Esophagus (tissue), 2 donors: ENCODE results near the gene UCHL5. TPM values are rescaled to one million over a fixed set of nuclear protein-coding genes. Genes with fewer than 3 reads are reported as not detected.
"Not testable (repeated sequence)": the region's sequence is repeated elsewhere in the genome, so short reads cannot be mapped to it uniquely, and the experiment has no call there.

Source experiments
- H3K27ac ChIP-seq, 2 donors: one replicate each; pipeline ENCODE4 v1.5.1; 2013; ENCODE audit warnings: low read depth in 2 of 2, mild to moderate bottlenecking in 2 of 2, inconsistent platforms in 1 of 2, low read length in 1 of 2, moderate library complexity in 1 of 2
- H3K27me3 ChIP-seq, 2 donors: one replicate each; pipeline ENCODE4 v1.6.1; 2013; ENCODE audit warnings: low read length in 2 of 2, control low read depth in 1 of 2, mild to moderate bottlenecking in 1 of 2; ENCODE audit not compliant: insufficient read depth in 2 of 2, control insufficient read depth in 1 of 2
- H3K36me3 ChIP-seq, 2 donors: one replicate each; pipeline ENCODE4 v1.6.1; 2013; ENCODE audit warnings: low read length in 1 of 2; ENCODE audit not compliant: control insufficient read depth in 2 of 2, insufficient read depth in 2 of 2
- H3K4me1 ChIP-seq, 2 donors: one replicate each; pipeline ENCODE4 v1.6.1; 2013; ENCODE audit warnings: low read length in 1 of 2; ENCODE audit not compliant: control insufficient read depth in 2 of 2, insufficient read depth in 2 of 2
- H3K4me3 ChIP-seq, 2 donors: one replicate each; pipeline ENCODE4 v1.5.1; 2013; ENCODE audit warnings: low read length in 2 of 2, mild to moderate bottlenecking in 2 of 2, low read depth in 1 of 2, moderate library complexity in 1 of 2
- H3K9me3 ChIP-seq, 2 donors: one replicate each; pipeline ENCODE4 v1.6.1; 2013; ENCODE audit warnings: mild to moderate bottlenecking in 2 of 2, low read depth in 1 of 2, low read length in 1 of 2, moderate library complexity in 1 of 2; ENCODE audit not compliant: control insufficient read depth in 2 of 2, insufficient read depth in 1 of 2
- WGBS, 2 donors: extraction: QIAGEN DNeasy Blood & Tissue Kit; methylation state at CpG; one replicate each; pipeline ENCODE4 v1.1.7; 2013; 5-methylcytosine and 5-hydroxymethylcytosine counted together
- polyA plus RNA-seq, 2 donors: library from polyadenylated mRNA; stranded (reverse); fragments of 200-250 nt; gene quantifications; one replicate each; pipeline ENCODE4 v1.2.3, GENCODE V29; 2013
- donor health status: healthy with polysubstance abuse.
- donor health status: Bipolar disorder and iron deficiency.

Gene UCHL5
- polyA plus RNA-seq, 2 donors, result 18.1 to 24.6 TPM

DNA sequence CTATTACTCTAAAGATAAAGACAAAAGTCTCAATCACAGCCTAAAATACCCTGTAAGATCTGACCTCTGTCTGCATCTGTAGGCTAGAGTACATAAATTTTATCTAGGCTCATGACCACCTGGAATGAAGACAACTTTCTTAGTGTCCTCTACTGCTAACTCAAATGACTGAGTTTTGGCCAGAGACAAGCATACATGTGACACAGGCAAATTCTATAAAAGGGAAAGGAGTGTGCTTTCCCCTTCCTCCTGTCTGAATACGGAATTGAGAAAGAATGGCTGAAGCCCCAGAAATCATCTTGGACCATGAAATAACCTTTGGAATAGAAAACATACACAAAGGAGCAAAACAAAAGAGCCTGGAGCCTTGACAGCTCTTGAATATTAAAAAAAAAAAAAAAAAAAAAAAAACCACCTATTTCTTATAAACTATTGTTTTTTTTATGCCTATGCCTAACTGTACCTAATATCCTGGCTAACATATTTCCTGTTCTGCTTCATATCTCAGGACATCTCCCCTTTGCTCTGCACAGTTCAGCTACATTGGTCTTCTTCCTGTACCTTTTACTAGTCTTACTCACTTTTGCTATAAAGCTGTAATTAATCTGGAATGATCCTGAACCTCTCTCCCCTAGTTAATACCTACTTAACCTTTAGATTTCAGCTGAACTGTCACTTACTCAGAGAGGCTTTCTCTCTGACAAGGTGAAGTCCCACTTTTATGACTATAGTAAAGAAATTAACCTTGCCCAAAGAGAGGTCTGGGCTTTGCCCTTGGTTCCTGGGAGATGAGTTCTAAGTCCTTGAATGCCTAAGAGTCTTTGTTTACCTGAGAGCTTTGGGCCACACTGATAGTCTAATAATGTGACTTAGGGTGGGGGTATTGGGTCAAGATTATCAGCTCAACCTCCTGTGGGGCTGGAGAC is 16.1 kb downstream of the UCHL5 start:
- H3K27me3 ChIP-seq, result no peaks in the 10 kb centered on the region
- 89 to 92% methylated on average over 1 of the region's 1 CpG for WGBS, 2 donors
- H3K9me3 ChIP-seq, result no peaks in the 10 kb centered on the region
- H3K4me1 ChIP-seq, result no peaks in the 10 kb centered on the region
- H3K36me3 ChIP-seq, result no peaks in the 10 kb centered on the region
- no peak overlapping the region for H3K27ac ChIP-seq
- H3K4me3 ChIP-seq, result no peak overlapping the region

DNA sequence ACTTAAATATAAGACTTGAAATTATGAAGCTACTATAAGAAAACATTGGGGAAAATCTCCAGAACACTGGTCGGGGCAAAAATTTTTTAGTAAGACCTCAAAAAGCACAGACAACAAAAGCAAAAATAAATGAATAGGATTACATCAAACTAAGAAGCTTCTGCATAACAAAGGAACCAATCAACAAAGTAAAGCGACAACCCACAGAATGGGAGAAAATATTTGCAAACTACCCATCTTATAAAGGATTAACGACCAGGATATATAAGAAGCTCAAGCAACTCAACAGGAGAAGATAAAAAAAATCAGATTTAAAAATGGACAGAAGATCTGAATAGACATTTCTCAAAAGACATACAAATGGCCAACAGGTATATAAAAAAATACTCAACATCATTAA is 19.1 kb downstream of the UCHL5 start:
- WGBS, 2 donors, result 91 to 93% methylated on average over 3 of the region's 3 CpGs
- H3K27me3 ChIP-seq, result no peaks in the 10 kb centered on the region
- no peaks in the 10 kb centered on the region for H3K36me3 ChIP-seq
- H3K4me3 ChIP-seq, result no peak overlapping the region
- H3K4me1 ChIP-seq, result no peaks in the 10 kb centered on the region
- no peaks in the 10 kb centered on the region for H3K9me3 ChIP-seq
- H3K27ac ChIP-seq, result no peak overlapping the region

DNA sequence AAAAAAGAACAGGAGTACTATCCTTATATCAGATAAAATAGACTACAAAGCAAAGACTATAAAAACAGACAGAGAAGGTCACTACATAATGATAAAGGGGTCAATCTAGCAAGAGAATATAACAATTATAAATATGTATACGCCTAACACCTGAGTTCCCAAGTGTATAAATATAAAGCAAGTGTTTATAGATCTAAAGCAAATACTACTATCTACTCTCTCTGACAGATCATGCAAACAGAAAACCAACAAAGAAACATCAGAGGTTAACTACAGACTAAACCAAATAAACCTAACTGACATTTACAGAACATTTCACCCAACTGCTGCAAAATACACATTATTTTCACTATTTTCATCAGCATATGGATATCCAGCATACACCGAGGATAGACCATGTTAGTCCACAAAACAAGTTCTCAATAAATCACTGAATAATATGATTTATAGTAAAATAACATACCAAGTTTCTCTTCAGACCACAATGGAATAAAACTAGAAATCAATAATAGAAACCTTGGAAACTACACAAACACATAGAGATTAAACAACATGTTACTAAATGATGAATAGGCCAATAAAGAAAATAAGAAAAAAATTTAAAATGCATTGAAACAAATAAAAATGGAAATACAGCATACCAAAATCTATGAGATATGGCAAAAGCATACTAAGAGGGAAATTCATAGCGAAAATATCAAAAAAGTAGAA is 22.7 kb downstream of the UCHL5 start:
- H3K27me3 ChIP-seq, result no peaks in the 10 kb centered on the region
- H3K4me1 ChIP-seq, result no peaks in the 10 kb centered on the region
- 90 to 98% methylated on average over 3 of the region's 3 CpGs for WGBS, 2 donors
- H3K27ac ChIP-seq, result no peak overlapping the region
- H3K9me3 ChIP-seq, result no peaks in the 10 kb centered on the region
- no peak overlapping the region for H3K4me3 ChIP-seq
- no peaks in the 10 kb centered on the region for H3K36me3 ChIP-seq

DNA sequence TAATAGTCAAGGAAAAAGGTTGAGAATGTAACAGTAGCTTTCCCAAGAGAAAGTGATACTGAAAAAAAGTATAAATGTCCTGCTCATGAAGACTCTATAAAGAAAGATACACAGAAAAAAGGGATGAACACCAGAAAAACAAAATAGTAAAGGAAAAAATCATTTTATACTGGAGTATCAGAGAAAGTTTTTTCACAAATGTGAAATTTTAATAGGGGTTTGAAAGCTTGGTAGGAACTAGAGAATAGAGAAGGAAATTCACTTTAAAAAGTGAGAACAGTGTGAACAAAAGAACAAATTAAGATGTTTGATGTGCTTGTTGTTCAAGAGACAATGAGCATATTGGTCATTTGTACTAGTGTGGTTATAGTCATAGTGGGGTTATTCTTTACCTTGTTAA is 25.6 kb downstream of the UCHL5 start:
- Histone ChIP-seq H3K27ac (no peak overlapping the region), H3K4me3 (no peak overlapping the region), H3K9me3 (no peaks in the 10 kb centered on the region), H3K36me3 (no peaks in the 10 kb centered on the region), H3K27me3 (no peaks in the 10 kb centered on the region), H3K4me1 (no peaks in the 10 kb centered on the region)

DNA sequence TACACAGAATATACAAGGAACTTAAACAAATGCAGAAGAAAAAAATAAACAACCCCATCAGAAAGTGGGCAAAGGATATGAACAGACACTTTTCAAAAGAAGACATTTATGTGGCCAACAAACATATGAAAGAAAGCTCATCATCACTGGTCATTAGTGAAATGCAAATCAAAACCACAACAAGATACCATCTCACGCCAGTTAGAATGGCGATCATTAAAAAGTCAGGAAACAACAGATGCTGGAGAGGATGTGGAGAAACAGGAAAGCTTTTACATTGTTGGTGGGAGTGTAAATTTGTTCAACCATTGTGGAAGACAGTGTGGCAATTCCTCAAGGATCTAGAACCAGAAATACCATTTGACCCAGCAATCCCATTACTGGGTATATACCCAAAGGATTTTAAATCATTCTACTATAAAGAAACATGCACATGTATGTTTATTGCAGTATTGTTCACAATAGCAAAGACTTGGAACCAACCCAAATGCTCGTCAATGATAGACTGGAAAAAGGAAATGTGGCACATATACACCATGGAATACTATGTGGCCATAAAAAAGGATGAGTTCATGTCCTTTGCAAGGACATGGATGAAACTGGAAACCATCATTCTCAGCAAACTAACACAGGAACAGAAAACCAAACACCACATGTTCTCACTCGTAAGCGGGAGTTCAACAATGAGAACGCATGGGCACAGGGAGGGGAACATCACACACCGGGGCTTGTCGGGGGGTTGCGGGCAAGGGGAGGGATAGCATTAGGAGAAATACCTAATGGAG is 26.3 kb downstream of the UCHL5 start:
- not testable (repeated sequence) for H3K36me3 ChIP-seq, H3K27ac ChIP-seq, H3K4me1 ChIP-seq, H3K27me3 ChIP-seq, H3K9me3 ChIP-seq, H3K4me3 ChIP-seq
- 95 to 97% methylated on average over 9 of the region's 9 CpGs for WGBS, 2 donors

DNA sequence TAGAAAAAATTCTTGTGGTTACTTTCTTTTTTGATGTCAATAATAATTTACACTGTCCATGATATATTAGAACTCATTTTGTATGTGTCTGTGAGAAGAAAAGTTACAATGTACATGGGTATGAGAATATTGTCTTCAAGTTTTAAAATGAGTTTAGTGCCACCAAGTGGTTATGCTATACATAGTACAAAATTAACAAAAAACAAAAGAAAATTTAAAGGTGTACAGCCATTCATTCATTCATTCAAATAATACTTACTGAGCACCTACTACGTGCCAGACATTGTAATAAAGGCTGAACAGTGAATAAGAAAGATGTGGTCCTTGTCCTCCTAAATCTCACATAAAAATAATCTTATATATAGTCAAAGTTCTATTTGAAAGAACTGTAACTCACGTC is 27.7 kb downstream of the UCHL5 start:
- no peaks in the 10 kb centered on the region for H3K4me1 ChIP-seq
- WGBS, 2 donors, result 78 to 91% methylated on average over 2 of the region's 2 CpGs
- no peaks in the 10 kb centered on the region for H3K27me3 ChIP-seq
- no peaks in the 10 kb centered on the region for H3K9me3 ChIP-seq
- no peak overlapping the region for H3K4me3 ChIP-seq
- H3K27ac ChIP-seq, result no peak overlapping the region
- H3K36me3 ChIP-seq, result no peaks in the 10 kb centered on the region

DNA sequence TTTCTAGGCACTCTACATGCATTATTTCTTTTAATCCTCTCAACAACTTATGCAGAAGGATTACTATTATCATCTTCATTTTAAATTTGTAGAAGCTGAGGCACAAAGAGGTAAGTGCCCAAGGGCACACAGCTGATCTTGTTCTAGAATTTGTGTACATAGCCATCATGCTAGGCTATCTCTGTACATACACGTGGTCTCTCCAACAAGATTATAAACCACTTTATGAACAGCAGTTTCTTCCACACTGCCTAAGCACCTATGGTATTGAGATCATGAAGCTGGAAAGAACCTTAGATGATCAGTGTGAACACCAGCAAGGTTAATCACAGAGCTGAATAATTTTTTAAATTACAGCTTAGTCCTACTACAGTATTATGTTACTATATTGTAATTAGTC is 28.9 kb downstream of the UCHL5 start:
- no peaks in the 10 kb centered on the region for H3K9me3 ChIP-seq
- WGBS, 2 donors, result 56 to 57% methylated on average over 1 of the region's 1 CpG

DNA sequence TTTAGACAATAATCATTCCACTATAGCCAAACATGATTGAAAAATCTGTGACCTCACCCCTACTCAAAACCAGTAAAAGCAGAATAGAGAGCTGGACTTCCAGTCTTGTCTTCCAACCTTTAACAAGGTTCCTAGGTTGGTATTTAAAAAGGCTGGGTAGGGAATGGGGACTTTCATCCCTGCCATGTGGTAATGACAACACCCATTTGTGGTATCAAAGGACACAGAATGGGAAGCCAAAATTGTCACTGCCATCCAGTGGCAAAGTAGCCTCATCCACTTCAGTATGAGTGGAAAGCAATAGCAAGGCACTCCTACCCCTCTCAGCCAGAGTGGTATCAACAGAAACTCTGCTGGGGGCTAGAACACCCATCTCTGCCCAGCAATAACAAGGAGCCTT is 33.9 kb downstream of the UCHL5 start:
- Histone ChIP-seq H3K27me3 (no peaks in the 10 kb centered on the region), H3K36me3 (peaks cover 0 to 4% of the 10 kb centered on the region in 2 donors), H3K27ac (no peak overlapping the region), H3K4me1 (no peaks in the 10 kb centered on the region), H3K9me3 (no peaks in the 10 kb centered on the region), H3K4me3 (no peak overlapping the region)

More for the DNA sequence above, 28.9 kb downstream of the UCHL5 start:
- no peaks in the 10 kb centered on the region for H3K4me1 ChIP-seq
- H3K36me3 ChIP-seq, result peaks cover 0 to 2% of the 10 kb centered on the region in 2 donors
- no peak overlapping the region for H3K4me3 ChIP-seq
- H3K27ac ChIP-seq, result no peak overlapping the region
- no peaks in the 10 kb centered on the region for H3K27me3 ChIP-seq

DNA sequence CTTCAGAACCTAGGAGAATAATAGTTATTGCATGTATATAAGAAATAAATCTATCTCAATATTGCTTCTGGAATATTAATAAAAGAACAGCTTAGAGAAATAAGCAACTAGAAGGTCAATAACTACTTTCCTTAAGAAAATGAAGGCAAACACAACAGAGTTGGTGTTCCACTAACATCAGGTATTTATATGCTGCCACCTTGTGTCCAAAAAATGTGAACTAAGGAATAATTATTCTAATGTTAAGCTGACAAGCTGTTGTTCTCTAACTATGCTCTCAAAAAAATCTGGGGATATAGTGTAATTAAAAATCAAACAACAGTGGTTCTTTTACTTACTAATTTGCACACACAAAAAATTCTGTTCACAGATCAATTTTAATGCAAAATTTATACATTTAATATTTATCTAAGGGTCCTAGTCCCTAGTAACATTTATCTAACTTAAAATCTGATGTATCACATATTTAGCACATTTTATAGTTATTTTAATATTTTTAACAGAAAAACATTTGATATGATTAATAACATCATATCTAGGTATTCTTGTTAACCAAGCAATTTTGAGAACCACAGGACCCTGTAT is 39.6 kb downstream of the UCHL5 start:
- H3K27ac ChIP-seq, result no peak overlapping the region
- H3K9me3 ChIP-seq, result no peaks in the 10 kb centered on the region
- no peak overlapping the region for H3K4me3 ChIP-seq
- no peaks in the 10 kb centered on the region for H3K4me1 ChIP-seq
- no peaks in the 10 kb centered on the region for H3K27me3 ChIP-seq
- H3K36me3 ChIP-seq, result no peaks in the 10 kb centered on the region
